G401.6 (cell line): Measurements from ENCODE around the gene VPREB3.

Source experiments
- FAIRE-seq: peaks from 2 replicates; lab custom pipeline; 2012; peaks lifted over from hg19 to GRCh38; lab: Jason Lieb, UNC

Gene VPREB3

GRCh38 chr22:23722724-23723123 lies 31.5 kb downstream of the VPREB3 start:
- no peak for FAIRE-seq

- FAIRE-seq = no peak
Measured at GRCh38 chr22:23722160-23722559, 32.1 kb downstream of the VPREB3 start.

DNA sequence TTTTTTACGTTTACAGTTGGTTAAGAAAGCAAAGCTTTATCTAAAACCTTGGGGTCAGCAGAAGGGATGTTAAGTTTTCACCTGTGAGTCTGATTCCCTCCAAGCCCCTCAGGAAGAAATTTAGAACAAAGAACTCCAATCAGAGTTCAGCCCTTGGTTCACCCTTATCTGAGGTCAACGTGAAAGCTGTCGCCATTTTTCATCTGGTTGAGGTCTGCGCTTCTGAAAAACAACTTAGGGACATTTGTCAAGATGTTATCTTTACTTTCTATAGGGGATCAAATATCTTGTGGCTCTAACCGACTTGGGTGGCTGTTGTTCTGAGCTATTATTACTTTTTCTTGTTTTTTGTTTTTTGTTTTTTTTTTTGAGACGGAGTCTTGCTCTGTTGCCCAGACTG lies 33.4 kb downstream of the VPREB3 start:
- FAIRE-seq = no peak

DNA sequence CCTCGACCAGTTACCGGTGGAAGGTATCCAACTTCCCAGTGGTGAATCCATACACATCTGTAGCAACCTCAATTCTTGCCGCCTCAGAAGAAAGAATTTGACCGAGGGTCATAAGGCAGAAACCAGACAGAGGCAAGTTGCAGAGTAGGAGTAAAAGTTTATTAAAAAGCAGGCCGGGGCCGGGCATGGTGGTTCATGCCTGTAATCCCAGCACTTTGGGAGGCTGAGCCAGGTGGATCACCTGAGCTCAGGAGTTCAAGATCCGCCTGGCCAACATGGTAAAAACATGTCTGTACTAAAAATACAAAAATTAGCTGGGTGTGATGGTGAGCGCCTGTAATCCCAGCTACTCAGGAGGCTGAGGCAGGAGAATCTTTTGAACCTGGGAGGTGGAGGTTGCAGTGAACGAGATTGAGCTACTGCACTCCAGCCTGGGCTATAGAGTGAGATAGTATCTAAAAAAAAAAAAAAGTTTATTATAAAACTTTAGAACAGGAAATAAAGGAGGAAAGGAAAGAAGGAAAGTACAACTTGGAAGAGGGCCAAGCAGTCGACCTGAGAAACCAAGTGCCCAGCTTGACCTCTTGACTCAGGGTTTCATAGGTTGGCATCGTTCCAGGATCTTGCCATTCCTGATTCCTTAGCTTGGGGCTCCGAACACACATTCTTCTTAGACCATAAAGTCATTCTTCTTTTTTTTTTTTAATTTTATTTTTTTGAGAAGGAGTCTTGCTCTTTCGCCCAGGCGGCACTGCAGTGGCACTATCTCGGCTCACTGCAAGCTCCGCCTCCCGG lies 35.7 kb downstream of the VPREB3 start:
- no peak for FAIRE-seq

DNA sequence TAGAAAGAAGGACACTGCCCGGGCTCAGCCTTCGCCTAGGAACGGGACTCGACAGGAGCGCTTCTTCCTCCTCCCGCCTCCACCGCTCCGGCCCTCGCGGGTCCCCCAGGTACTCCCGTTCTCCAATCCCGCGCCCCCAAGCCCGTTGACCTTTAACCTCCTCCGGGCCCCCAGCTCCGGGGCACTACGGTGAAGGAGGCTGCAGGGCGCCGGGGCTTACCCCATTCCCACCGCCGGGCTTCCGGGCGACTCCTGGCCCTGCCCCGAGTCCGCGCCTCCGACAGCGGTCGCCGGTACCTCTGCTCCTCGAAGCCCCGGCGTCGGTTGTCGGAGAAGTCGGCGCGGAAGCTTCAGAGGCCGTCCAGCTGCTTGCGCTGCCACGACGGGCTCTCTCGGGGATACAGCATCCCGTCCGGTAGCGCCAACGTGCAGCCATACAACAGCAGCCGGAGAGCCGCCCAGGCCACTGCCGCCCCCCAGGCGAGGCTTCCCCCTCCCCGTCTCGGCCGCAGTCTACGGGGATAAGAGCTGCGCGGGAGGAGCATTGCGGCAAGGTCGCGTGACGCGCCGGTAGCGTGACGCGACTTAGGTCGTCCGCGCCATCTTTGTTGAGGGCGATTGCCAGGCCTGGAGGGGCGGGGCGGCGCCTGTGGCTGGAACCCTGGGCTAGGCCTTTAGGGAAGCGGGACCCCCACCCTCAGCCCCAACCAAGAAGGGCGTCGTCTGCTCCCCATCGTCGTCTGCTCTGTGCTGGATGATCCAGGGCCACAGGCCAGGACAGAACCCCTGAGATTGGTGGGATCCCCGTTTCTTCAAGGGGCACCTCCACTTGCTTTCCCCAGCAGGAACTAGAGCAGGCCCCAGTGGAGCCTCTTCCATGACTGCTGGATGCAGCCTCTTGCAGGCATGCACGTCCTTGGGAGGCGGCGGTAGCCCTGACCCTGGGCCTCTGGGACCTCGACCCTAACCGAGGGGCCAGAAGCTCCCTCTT lies 37.1 kb downstream of the VPREB3 start:
- FAIRE-seq = no peak

- no peak for FAIRE-seq
Measured at GRCh38 chr22:23715806-23716375, 38.3 kb downstream of the VPREB3 start.

GRCh38 chr22:23714596-23715578 lies 39.3 kb downstream of the VPREB3 start:
- no peak for FAIRE-seq

DNA sequence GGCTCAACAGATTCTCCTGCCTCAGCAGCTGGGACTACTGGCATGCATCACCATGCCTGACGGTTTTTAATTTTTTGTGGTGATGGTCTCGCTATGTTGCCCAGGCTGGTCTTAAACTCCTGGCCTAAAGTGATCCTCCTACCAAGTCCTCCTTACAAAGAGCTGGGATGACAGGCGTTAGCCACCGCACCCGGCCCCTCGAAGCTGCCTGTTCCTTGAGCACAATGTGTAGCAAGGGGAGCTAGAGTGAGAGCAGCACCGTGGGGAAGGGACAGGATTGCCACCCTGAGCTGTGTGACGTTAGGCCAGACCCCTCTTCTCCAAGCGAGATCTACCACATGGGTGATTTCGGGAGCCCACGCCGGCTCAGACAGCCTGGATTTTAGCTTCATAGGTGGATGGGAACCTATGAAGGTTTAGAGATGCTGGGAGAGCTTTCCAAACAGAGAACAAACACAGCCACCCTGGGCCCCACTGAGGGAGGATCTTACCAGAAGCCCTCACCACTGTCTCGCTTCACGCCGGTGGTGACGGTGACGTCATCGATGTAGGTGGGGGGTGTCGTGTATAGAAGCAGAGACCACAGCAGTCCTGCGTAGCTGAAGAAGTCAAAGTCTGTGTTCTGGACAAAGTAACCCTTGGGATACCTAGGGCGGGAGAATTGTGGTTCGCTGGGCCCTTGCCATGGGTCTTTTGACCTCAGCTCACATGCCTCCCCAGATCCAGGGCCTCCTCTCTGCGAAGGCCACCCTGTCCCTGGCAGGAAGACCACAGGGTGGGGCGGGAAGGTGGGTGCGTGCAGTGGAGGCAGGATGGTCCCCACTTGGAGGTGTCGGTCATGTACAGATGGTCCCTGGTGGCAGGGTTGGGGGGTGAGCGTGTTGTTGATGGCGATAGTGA lies 40.3 kb downstream of the VPREB3 start:
- FAIRE-seq = no peak

GRCh38 chr22:23712256-23712655 lies 42.0 kb downstream of the VPREB3 start:
- FAIRE-seq = no peak

GRCh38 chr22:23709107-23709506 lies 45.1 kb downstream of the VPREB3 start:
- FAIRE-seq = no peak

GRCh38 chr22:23708270-23708669 lies 46.0 kb downstream of the VPREB3 start:
- FAIRE-seq = no peak

- no peak for FAIRE-seq
Measured at GRCh38 chr22:23705358-23705757, 48.9 kb downstream of the VPREB3 start.

- FAIRE-seq = no peak
Measured at GRCh38 chr22:23704829-23705228, 49.4 kb downstream of the VPREB3 start.

GRCh38 chr22:23704062-23704461 lies 50.2 kb downstream of the VPREB3 start:
- no peak for FAIRE-seq
